ENCODE measurements around the gene GAPDHS. TPM values are rescaled to one million over a fixed set of nuclear protein-coding genes. Genes with fewer than 3 reads are reported as not detected.

The GAPDHS gene
- total RNA-seq, 1 donor, result not detected

DNA sequence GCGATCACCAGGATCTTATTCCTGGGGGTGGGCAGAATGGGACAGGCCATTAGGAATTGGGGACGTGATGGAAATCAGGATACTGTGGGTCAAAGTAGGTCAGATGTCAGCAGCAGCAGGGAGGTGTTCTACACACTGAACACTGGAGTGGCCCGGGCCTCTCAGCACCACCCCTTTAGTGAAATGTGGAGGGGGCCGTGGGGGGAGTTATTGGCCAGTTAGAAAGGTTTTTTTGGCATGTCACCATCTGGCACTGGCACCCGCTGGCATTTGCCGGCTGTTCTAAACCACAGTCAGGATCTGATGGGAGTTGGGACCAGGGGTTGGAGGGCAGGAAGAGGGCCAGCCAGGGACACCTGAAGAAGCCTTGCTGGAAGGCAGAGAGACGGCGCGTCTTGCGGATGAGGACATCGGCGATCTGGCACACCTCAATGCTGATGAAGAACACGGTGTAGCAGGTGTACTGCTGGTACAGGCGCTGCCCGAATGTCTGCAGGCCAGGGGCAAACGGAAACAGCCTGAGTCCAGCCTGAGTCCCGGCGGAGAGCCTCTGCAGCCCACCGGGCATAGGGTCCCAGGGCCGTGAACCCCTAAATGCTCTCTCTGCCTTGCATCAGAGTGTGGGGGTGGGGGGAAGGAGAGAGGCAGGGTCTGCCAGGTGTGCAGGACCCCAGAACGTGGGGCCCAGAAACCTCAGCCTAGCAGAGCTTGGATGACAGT is 18.0 kb downstream of the GAPDHS start:
- H3K4me3 ChIP-seq (ENCODE audit: low read depth, low read length), result no peak overlapping the region
- no peak for DNase-seq (ENCODE audit: low read depth)
- TF ChIP-seq, protein P1, sequence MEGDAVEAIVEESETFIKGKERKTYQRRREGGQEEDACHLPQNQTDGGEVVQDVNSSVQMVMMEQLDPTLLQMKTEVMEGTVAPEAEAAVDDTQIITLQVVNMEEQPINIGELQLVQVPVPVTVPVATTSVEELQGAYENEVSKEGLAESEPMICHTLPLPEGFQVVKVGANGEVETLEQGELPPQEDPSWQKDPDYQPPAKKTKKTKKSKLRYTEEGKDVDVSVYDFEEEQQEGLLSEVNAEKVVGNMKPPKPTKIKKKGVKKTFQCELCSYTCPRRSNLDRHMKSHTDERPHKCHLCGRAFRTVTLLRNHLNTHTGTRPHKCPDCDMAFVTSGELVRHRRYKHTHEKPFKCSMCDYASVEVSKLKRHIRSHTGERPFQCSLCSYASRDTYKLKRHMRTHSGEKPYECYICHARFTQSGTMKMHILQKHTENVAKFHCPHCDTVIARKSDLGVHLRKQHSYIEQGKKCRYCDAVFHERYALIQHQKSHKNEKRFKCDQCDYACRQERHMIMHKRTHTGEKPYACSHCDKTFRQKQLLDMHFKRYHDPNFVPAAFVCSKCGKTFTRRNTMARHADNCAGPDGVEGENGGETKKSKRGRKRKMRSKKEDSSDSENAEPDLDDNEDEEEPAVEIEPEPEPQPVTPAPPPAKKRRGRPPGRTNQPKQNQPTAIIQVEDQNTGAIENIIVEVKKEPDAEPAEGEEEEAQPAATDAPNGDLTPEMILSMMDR (IDR thresholded peaks at IDR 0.05; ENCODE audit: insufficient read depth, low read depth, low read length), result no peak

DNA sequence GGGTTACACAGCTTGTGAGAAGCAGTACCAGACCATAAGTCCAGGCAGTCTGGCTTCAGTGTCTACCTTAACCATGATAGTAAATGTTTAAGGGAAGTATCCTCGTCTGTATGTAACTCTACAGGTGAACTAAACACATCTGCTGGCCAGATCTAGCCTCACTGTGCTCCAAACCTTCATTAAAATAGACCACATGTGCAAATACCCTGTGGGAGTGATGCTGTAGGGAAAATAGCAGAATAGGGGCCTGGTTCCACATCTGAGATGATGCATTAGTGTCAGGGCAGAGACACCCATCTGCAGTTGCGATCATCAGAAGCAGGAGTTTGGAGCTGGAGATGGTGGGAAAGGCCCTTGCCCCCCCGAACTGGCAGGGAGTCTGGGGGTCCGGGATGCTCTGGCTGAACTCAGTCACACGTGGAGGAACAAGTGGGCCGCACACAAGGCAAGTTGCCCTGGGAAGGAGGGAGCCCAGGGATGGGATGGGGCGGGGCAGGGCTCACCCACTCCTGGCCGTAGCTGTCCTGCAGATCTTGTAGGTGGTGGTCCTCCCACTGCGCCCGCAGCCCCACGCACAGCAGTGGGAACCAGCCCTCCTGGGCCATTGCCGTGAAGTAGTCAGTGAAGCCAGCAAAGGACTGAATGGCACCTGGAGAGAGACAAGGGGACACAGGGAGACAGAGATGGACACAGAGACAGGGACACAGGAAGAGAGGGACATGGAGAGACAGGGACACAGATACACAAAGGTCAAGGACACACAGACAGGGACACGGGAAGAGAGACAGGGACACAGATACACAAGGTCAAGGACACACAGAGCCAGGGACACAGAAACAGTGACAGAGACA is 19.5 kb downstream of the GAPDHS start:
- DNase-seq (ENCODE audit: low read depth), result no peak
- H3K4me3 ChIP-seq (ENCODE audit: low read depth, low read length), result no peak overlapping the region
- TF ChIP-seq, protein P1 (IDR thresholded peaks at IDR 0.05; ENCODE audit: insufficient read depth, low read depth, low read length), result no peak

DNA sequence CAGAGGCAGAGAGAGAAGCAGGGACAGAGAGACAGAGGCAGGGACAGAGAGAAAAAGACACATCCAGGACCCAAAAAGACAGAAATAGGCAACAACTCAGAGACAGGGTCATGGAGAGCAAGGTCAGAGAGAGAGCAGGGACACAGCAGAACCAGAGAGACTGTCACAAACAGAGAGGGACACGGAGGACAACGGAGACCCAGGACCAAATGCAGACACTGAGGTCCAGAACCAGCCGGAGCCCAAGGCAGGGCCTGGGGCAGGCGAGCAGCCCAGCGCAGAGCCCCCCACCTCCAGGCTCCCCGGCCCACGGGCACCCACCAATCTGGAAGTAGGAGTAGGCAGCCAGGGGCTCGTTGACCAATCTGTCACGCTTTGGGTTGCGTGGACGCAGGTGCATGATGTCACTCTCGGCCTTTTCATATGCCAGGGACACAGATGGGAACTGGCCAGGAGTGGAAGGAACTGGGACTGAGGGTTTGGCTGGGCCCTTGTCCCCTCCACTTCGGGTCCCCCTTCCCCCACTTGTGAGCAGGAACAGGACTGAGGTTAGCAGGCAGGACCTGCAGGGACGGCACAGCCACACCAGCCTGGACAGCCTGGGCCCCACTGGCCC is 20.2 kb downstream of the GAPDHS start:
- no peak overlapping the region for H3K4me3 ChIP-seq (ENCODE audit: low read depth, low read length)
- TF ChIP-seq, protein P1 (IDR thresholded peaks at IDR 0.05; ENCODE audit: insufficient read depth, low read depth, low read length), result no peak
- DNase-seq (ENCODE audit: low read depth), result no peak

DNA sequence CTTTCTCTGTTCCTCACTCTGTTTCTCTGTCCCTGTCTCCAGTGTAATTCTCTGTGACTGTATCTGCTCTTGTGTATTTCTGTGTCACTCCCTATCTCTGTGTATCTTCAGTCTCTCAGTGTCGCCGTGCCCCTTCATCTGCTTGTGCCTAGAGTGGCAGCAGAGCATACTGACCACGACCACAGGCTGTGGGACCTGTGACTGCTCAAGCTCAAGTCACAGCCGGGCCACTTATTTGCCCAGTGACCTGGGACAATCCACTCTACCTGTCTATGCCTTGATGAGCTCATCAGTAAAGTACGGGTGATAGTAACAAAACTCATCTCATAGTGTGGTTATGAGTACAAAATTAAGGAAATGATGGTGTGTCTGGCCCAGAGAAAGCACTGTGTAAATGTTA is 20.8 kb downstream of the GAPDHS start:
- H3K4me3 ChIP-seq (ENCODE audit: low read depth, low read length), result no peak overlapping the region
- no peak for DNase-seq (ENCODE audit: low read depth)
- TF ChIP-seq, protein P1 (IDR thresholded peaks at IDR 0.05; ENCODE audit: insufficient read depth, low read depth, low read length), result no peak

DNA sequence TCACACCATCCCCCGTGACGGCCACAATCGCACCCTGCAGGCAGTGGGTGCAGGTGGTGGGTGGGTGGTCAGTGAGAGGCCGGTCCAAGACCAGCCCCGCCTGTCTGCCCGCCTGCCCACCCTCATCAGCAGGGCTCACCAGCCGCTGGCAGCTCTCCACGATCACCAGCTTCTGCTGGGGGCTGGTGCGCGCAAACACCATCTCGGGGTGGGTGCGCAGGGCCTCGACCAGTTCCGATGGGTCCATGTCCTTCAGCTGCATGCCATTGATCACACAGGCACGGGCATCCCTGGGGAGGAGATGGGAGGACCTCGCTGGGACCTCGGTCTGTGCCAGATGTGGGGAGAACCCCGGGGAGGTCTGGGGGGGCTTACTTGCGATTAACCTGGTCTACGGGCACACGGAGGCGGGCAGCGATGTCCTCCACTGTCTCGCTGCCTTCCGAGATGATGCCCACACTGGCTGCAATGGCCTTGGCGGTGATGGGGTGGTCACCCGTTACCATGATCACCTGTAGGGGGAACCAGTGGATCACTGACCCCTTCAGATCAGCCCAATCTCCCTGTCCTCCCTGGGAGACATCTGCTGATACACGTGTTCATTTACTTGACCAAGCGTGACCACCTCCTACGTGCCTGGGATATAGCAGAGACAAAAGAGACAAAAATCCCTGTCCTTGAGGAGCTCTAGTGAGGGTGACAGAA is 22.2 kb downstream of the GAPDHS start:
- peak; percentile 27 for DNase-seq (ENCODE audit: low read depth)
- no peak overlapping the region for H3K4me3 ChIP-seq (ENCODE audit: low read depth, low read length)
- TF ChIP-seq, protein P1 (IDR thresholded peaks at IDR 0.05; ENCODE audit: insufficient read depth, low read depth, low read length), result peak; percentile 15

DNA sequence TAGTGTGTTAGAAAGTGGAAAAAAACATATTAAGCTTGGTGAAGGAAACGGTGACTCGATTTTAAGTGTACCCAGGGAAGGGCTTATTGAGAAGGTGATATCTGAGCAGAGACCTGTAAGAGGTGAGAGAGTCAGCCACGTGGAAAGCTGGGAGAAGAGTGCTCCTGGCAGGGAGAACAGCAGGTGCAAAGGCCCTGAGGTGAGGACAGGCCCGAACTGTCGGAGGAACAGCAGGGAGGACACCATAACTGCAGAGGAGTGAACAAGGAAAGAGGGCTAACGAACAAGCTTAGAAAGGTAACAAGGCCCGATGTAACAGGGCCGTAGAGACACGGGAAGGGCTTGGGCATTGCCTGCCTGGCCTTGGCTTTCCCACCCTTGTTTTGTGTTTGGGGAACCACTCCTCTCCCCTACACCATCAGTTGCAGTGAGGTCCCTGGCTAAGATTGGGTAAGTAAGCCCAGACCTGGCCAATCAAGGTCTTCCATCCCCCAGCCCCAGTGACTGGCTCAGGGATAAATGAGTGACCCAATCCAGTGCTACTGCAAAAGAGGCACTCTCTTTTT is 22.9 kb downstream of the GAPDHS start:
- TF ChIP-seq, protein P1 (IDR thresholded peaks at IDR 0.05; ENCODE audit: insufficient read depth, low read depth, low read length), result no peak
- H3K4me3 ChIP-seq (ENCODE audit: low read depth, low read length), result no peak overlapping the region
- DNase-seq (ENCODE audit: low read depth), result no peak
